GM20431 (cell line): ENCODE data around the gene ADAT1.

ENCODE experiments used
- in situ Hi-C: fragments of 300-500 bp; cut with MseI, MboI; formaldehyde crosslinking; loops from one replicate; pipeline ENCODE4 v1.15.0; 2020; ENCODE audit warnings: low sequenced_read_pairs; ENCODE audit not compliant: unreplicated experiment

Gene ADAT1

GRCh38 chr16:75622761-75623605 lies at the start of gene ADAT1:
Gene ADAT1, minus strand, starts transcription at chr16:75623281. Its CDS starts 2,482 bp downstream, at chr16:75620799.
- in situ Hi-C loops: no loop called here

GRCh38 chr16:75667503-75667902 lies 44.4 kb upstream of the ADAT1 start:
- in situ Hi-C loops: no loop called here

- in situ Hi-C loops: no loop called here
These were observed 37.7 kb upstream of the ADAT1 start for GRCh38 chr16:75660726-75661302.

GRCh38 chr16:75660321-75660720 lies 37.2 kb upstream of the ADAT1 start:
- in situ Hi-C loops: no loop called here

DNA sequence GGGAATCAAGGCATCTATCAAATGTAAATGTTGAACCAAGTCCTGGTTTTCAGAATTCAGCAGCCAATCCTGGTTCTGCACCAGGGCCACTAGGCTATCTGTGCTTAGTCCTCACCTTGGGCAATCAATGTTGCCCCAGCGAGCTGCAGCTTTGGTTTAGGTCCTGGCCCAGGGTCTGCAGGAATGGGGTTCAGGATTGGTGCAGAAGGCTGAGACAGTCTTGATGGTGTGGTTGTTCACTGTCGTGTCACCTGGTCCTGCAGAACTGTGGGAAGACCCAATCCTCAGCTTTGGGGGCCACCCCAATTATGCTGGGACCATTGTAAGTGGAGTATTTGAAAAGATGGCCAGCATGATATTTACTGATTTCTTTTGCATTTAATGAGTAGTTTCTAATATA lies 35.1 kb upstream of the ADAT1 start:
- in situ Hi-C loops: no loop called here

DNA sequence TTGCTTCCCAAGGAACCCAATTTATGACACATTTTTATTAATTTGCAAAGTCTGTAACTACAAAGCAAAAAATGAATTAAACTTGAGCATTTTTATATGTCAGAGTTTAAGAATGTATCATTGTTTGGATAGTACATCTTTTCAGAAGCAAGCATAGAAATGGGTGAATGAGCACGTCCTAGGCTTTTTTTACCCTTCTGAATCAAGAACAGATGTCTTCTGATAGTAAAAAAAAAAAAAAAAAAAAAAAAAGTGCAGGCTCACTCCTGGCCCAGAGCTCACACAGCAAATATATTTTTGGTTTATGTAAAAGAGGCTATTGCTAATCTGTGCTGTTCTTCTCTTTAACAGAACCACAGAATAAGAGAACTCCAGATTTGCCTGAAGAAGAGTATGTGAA lies 30.8 kb upstream of the ADAT1 start:
- in situ Hi-C loops: no loop called here

DNA sequence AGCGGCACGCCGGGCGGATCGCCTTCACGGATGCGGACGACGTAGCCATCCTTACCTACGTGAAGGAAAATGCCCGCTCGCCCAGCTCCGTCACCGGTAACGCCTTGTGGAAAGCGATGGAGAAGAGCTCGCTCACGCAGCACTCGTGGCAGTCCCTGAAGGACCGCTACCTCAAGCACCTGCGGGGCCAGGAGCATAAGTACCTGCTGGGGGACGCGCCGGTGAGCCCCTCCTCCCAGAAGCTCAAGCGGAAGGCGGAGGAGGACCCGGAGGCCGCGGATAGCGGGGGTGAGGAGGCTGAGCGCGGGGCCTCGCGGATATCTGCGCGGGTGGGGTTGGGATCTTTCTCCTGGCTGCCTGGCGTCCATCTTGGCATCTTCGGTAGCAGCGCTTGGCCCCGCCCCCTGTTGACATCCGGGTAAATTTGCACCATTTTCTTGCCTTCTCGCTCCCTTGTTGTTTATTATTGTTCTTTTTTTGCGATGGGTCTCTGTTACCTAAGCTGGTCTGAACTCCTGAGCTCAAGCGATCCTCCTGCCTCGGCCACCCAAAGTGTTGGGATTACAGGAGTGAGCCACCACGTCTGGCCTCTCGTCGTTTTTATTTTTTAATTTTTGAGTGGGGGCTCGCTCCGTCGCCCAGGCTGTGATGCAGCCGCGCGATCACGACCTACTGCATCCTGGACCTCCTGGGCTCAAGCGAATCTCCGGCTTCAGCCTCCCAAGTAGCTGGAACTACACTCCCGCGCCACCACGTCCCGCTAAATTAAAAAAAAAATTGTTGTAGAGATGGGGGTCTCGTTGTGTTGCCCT lies 25.4 kb upstream of the ADAT1 start:
- in situ Hi-C loops: no loop called here

GRCh38 chr16:75647492-75648264 lies 24.6 kb upstream of the ADAT1 start, which contains the start of the genes KARS1 and TERF2IP:
Gene KARS1, minus strand, starts transcription at chr16:75647665. Its CDS starts 26 bp downstream, at chr16:75647639.
Gene TERF2IP, plus strand, starts transcription at chr16:75647773. Its CDS starts 110 bp downstream, at chr16:75647883.
- in situ Hi-C loops: no loop called here

DNA sequence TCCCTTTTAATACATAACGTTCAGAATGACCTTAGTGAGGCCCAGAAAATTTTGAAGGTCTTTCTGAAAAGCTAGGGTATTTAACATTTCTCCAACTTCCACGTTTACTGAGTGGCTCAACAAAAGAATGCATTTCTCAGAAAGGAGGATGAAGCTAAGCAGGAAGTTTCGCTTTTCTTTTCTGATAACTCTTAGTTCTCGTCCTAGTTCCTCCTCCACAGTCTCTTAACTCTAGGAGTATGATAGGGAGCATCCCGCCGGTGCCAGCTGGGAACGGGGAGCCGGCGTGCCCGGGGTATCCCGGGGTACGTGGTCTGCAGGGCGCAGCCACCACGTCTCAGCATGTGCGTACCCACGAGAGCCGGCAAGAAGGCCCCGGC lies 24.0 kb upstream of the ADAT1 start:
- in situ Hi-C loops: no loop called here

DNA sequence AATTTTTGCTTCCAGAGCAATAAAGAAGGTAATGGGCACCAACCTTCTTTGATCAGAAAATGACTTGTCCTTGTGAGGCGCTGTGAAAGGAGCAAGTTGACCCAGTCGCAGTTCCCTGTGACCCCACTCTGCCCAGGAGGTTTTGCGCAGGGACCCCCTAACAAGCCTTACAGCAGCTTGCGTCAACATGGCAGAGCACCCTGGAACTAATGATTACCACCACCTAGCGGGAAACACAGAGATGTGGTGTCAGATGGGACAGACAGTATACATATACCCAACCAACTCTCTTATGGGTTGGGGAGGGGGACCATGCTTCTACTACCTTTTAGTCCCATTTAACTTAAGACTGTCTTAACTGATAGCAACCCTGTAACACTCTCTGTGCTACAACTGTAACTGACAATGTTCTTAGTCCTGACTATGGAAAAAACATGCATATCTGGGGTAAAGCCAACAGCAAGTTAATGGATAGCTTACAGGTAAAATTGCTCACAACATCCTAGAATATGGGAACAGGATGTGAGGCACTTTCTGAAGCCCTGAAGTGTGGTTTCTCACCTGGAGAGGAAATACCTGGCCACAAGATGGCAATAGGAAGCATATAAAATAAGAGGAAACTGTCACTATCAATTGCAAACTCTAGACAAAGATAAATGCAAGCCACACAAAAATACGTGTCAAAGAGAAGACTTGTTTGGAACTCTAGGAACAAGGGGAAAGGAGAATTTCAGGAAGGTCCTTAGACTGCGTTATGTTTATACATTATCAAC lies 21.3 kb upstream of the ADAT1 start:
- in situ Hi-C loops: no loop called here

DNA sequence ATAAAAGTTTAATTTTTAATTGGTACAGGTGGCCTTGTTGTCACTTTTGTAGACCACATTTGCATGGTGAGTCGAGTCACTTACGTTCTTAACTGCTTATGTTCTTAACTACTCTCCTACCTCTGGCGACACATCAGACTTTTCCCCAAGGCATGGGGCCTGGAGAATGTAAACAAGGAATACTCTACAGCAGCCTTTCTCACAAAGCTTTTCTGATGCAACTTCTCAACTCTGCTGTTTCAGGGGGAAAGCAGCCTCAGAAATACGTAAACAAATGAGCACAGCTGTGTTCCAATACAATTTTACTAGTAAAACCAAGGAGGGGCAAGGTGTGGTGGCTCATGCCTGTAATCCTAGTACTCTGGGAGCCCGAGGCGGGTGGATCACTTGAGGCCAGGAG lies 17.5 kb upstream of the ADAT1 start:
- in situ Hi-C loops: no loop called here

DNA sequence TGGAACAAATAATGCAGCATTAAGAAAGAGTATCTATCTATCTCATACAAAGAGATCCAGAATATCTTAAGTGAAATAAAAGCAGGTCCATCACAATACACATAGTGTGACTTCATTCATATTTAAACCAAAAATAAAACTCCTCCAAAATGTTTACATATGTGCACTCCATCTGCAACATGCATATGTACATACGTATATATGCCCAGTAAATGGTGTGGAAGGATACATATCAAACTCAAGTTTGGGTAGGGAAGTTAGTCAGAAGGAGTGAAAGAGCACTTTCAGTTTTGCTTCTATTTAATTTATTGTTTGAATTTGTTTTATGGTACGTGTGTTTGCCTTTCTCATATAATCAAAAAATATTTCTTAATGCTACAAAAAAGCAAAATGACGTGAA lies 12.0 kb upstream of the ADAT1 start:
- in situ Hi-C loops: no loop called here

DNA sequence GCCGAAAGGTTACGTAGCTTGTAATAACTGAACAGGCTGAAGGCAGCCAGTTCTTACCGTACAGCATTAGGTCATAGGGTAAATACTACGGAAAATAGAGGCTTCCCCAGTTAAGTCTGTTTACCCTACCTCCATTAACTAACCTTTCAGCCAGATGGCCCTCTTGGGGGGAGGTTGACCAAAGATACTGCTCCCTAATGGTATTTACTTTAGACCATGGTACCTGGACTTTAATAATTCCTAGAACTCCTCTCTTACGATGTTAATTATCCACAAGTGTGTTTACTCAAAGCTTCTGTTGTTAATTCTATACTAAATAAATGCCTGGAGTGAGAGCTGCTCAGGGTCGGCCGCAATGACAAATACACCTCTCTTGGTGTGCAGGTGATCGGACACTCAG lies 9.8 kb upstream of the ADAT1 start:
- in situ Hi-C loops: no loop called here

DNA sequence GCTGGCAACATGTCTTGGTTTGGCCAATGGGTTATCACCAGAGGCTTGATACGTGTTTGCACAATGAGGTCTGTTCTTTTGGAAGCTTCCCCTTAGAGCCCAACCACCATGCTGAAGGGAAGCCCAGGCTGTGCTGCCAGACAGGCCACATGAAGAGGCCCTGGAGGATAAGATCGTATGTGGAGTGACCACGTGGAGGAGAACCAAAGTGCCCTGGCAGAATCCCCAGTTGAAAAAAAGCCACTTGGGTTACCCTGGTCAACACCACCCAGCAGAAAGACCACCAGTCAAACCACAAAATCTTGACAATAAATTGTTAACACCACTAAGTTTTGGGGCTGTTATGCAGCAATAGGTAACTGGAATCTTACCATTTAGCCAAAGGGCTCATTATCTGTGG lies 7.0 kb upstream of the ADAT1 start:
- in situ Hi-C loops: no loop called here

GRCh38 chr16:75629132-75629531 lies 6.1 kb upstream of the ADAT1 start:
- in situ Hi-C loops: no loop called here

DNA sequence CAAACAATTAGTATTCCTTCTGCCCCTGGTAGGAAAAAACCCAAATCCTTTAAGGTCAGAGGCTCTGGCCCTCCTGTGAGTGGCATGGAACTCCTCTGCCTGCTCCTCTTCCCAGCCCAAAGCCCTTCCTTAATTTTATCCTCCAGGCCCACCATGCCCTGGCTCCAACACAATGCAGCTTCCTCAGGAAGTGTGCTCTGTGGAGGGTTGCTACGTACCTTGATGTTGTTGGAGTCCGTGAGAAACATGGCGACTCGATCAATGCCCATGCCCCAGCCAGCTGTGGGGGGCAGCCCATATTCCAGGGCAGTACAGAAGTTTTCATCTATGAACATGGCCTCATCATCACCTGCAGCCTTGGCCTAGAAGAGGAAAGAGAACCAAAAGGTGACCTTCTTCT lies 5.3 kb upstream of the ADAT1 start:
- in situ Hi-C loops: no loop called here

GRCh38 chr16:75627851-75628250 lies 4.8 kb upstream of the ADAT1 start:
- in situ Hi-C loops: no loop called here

DNA sequence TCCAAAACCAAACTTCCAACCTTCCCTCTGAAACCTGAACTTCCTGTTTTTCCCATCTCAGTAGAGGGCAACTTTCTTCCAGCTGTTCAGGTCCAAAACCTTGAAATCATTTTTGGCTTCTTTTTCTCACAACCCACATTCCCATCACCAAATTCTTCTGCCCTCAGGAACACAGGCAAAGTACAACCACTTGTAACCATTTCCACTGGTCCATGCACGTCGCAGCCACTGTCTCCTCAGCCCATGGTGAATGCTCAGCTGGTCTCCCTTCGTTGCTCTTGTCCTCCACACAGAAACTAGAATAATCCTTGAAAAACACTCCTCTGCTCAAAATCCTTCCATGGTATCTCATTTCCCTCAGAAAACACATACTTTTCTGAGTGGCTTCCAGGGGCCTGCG lies 3.7 kb upstream of the ADAT1 start:
- in situ Hi-C loops: no loop called here

DNA sequence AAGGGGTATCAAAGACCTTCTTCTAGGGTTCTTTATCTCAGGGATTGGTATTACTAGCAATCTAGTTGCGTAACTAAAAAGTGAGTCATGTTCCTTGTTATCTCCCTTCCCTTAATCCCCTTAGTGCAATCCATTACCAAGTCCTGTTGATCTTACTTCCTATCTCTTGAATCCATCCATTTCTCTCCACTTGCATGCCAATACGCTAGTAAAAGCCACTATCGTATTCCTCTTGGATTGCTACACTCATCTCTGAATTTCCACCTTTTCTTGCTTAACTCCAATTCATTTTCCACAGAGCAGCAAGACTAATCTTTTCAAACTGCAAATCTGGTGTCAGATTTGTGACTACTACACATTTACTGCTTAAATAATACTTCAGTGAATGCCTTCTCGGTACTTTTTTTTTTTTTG lies 1.8 kb upstream of the ADAT1 start:
- in situ Hi-C loops: no loop called here

DNA sequence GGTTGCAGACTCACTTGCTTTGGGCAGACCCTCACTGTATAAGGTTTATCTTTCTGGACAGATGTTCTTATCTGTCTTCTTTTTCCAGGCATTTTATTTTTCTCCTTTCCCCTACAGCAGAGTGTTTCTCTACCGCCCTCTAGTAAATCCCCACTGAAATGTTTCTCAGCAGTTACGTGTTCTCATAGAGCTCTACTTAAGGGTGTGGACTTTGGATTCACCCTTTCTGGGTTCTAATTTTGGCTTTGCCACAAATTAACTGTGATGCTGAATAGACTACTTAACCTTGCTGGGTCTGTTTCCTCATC lies 2.0 kb downstream of the ADAT1 start:
- in situ Hi-C loops: no loop called here
